Thymus (tissue), 11 donors: ENCODE data around the gene FILIP1L. TPM values are rescaled to one million over a fixed set of nuclear protein-coding genes. Genes with fewer than 3 reads are reported as not detected.

Source experiments
- DNase-seq, 9 donors: peaks; one replicate each; pipeline ENCODE4 v3.0.0-alpha.2; 2013; ENCODE audit warnings: low spot score in 9 of 9, low read depth in 6 of 9, missing footprints in 1 of 9
- H3K27ac ChIP-seq, 2 donors: one replicate each; pipeline ENCODE4 v1.5.1; 2013; ENCODE audit warnings: control low read depth in 1 of 2, low read depth in 1 of 2, low read length in 1 of 2, mild to moderate bottlenecking in 1 of 2, moderate library complexity in 1 of 2
- H3K27me3 ChIP-seq, 2 donors: one replicate each; pipeline ENCODE4 v1.5.1; 2013; ENCODE audit warnings: low read length in 1 of 2; ENCODE audit not compliant: control insufficient read depth in 2 of 2, insufficient read depth in 1 of 2
- H3K36me3 ChIP-seq, 2 donors: one replicate each; pipeline ENCODE4 v1.5.1; 2013; ENCODE audit warnings: low read length in 1 of 2, mild to moderate bottlenecking in 1 of 2, moderate library complexity in 1 of 2; ENCODE audit not compliant: control insufficient read depth in 2 of 2, insufficient read depth in 2 of 2
- H3K4me1 ChIP-seq, 2 donors: one replicate each; pipeline ENCODE4 v1.5.1; 2013; ENCODE audit warnings: low read length in 2 of 2; ENCODE audit not compliant: control insufficient read depth in 2 of 2, insufficient read depth in 2 of 2
- H3K4me3 ChIP-seq, 2 donors: one replicate each; pipeline ENCODE4 v1.5.1; 2013; ENCODE audit warnings: low read length in 2 of 2, control low read depth in 1 of 2, mild to moderate bottlenecking in 1 of 2
- H3K9me3 ChIP-seq, 2 donors: one replicate each; pipeline ENCODE4 v1.5.1; 2013; ENCODE audit warnings: low read length in 1 of 2, mild to moderate bottlenecking in 1 of 2; ENCODE audit not compliant: control insufficient read depth in 2 of 2, insufficient read depth in 1 of 2
- WGBS: extraction: QIAGEN DNeasy Blood & Tissue Kit; methylation state at CpG from one replicate; pipeline ENCODE4 v1.1.7; 2013; 5-methylcytosine and 5-hydroxymethylcytosine counted together
- polyA plus RNA-seq: library from polyadenylated mRNA; stranded (reverse); fragments of 200-250 nt; gene quantifications from one replicate; pipeline ENCODE4 v1.2.3, GENCODE V29; 2013
- total RNA-seq: library from RNA; stranded (reverse); fragments of 120-200 nt; gene quantifications from one replicate; pipeline ENCODE4 v1.2.4, GENCODE V29; 2013
- donor health status: healthy.

FILIP1L gene
- total and polyA plus RNA-seq, 2 donors, result 6.6 to 15.5 TPM

- WGBS, result 94% methylated on average over 2 of the region's 2 CpGs
These were observed 107.6 kb downstream of the FILIP1L start for GRCh38 chr3:100006570-100007271.

GRCh38 chr3:100005665-100006393 is 108.5 kb downstream of the FILIP1L start:
- WGBS, result 76% methylated on average over 2 of the region's 2 CpGs
- no peaks in the 10 kb centered on the region for H3K9me3 ChIP-seq
- H3K27ac ChIP-seq, result no peak overlapping the region

More at GRCh38 chr3:100006570-100007271, 107.6 kb downstream of the FILIP1L start:
- no peak overlapping the region for H3K27ac ChIP-seq
- DNase-seq, result no peak
- H3K27me3 ChIP-seq, result no peaks in the 10 kb centered on the region
- H3K9me3 ChIP-seq, result no peaks in the 10 kb centered on the region
- H3K4me1 ChIP-seq, result peaks cover 0 to 4% of the 10 kb centered on the region in 2 donors
- no peaks in the 10 kb centered on the region for H3K36me3 ChIP-seq
- no peak overlapping the region for H3K4me3 ChIP-seq

GRCh38 chr3:100004931-100005330 is 109.4 kb downstream of the FILIP1L start:
- Histone ChIP-seq H3K27ac (no peak overlapping the region), H3K9me3 (no peaks in the 10 kb centered on the region), H3K4me1 (peaks cover 0 to 4% of the 10 kb centered on the region in 2 donors), H3K36me3 (no peaks in the 10 kb centered on the region), H3K4me3 (no peak overlapping the region), H3K27me3 (no peaks in the 10 kb centered on the region)
- no peak for DNase-seq
- 96% methylated on average over 1 of the region's 1 CpG for WGBS

More at GRCh38 chr3:100005665-100006393, 108.5 kb downstream of the FILIP1L start:
- peaks cover 0 to 4% of the 10 kb centered on the region in 2 donors for H3K4me1 ChIP-seq
- H3K27me3 ChIP-seq, result no peaks in the 10 kb centered on the region
- DNase-seq, result no peak
- no peak overlapping the region for H3K4me3 ChIP-seq
- H3K36me3 ChIP-seq, result no peaks in the 10 kb centered on the region

GRCh38 chr3:100003609-100004503 is 110.4 kb downstream of the FILIP1L start:
- H3K4me1 ChIP-seq, result peaks cover 0 to 4% of the 10 kb centered on the region in 2 donors
- no peaks in the 10 kb centered on the region for H3K36me3 ChIP-seq
- no peak overlapping the region for H3K27ac ChIP-seq
- H3K4me3 ChIP-seq, result no peak overlapping the region
- H3K27me3 ChIP-seq, result no peaks in the 10 kb centered on the region
- WGBS, result 96% methylated on average over 4 of the region's 4 CpGs
- no peak for DNase-seq
- H3K9me3 ChIP-seq, result no peaks in the 10 kb centered on the region

GRCh38 chr3:100002599-100003350 is 111.5 kb downstream of the FILIP1L start:
- H3K4me1 ChIP-seq, result peaks cover 0 to 4% of the 10 kb centered on the region in 2 donors
- H3K27ac ChIP-seq, result peak overlapping the region in 1 of 2 donors; percentile 9
- no peaks in the 10 kb centered on the region for H3K27me3 ChIP-seq
- H3K9me3 ChIP-seq, result no peaks in the 10 kb centered on the region
- no peak for DNase-seq
- no peak overlapping the region for H3K4me3 ChIP-seq
- no peaks in the 10 kb centered on the region for H3K36me3 ChIP-seq
- 95% methylated on average over 4 of the region's 4 CpGs for WGBS

- WGBS, result 96% methylated on average over 8 of the region's 8 CpGs
- Histone ChIP-seq H3K27ac (peak overlapping the region; percentile 25 to 38), H3K9me3 (no peaks in the 10 kb centered on the region), H3K36me3 (no peaks in the 10 kb centered on the region), H3K4me3 (no peak overlapping the region), H3K27me3 (no peaks in the 10 kb centered on the region), H3K4me1 (peaks cover 0 to 4% of the 10 kb centered on the region in 2 donors)
- peak in 1 of 9 donors; percentile 26 for DNase-seq
These were observed 112.6 kb downstream of the FILIP1L start for GRCh38 chr3:100001526-100002270.

GRCh38 chr3:100001083-100001482 is 113.2 kb downstream of the FILIP1L start:
- H3K27ac ChIP-seq, result no peak overlapping the region
- no peak for DNase-seq
- WGBS, result 95% methylated on average over 3 of the region's 3 CpGs
- H3K27me3 ChIP-seq, result no peaks in the 10 kb centered on the region
- peaks cover 0 to 4% of the 10 kb centered on the region in 2 donors for H3K4me1 ChIP-seq
- no peaks in the 10 kb centered on the region for H3K9me3 ChIP-seq
- H3K36me3 ChIP-seq, result no peaks in the 10 kb centered on the region
- no peak overlapping the region for H3K4me3 ChIP-seq

GRCh38 chr3:99999536-99999935 is 114.8 kb downstream of the FILIP1L start:
- no peaks in the 10 kb centered on the region for H3K36me3 ChIP-seq
- DNase-seq, result no peak
- 98% methylated on average over 2 of the region's 2 CpGs for WGBS
- no peak overlapping the region for H3K4me3 ChIP-seq
- no peak overlapping the region for H3K27ac ChIP-seq
- H3K9me3 ChIP-seq, result peaks cover 0 to 8% of the 10 kb centered on the region in 2 donors
- no peaks in the 10 kb centered on the region for H3K4me1 ChIP-seq
- no peaks in the 10 kb centered on the region for H3K27me3 ChIP-seq
